Activated CD4-positive, alpha-beta T cell treated with anti-CD3 and anti-CD28 coated beads, Interleukin-2, amount 10 ng/mL, durations not matched to agents 7 days and 5 days (primary cell): ENCODE measurements around the gene DUS2. TPM values are rescaled to one million over a fixed set of nuclear protein-coding genes. Genes with fewer than 3 reads are reported as not detected.
"Not testable (repeated sequence)": the region's sequence is repeated elsewhere in the genome, so short reads cannot be mapped to it uniquely, and the experiment has no call there.

ENCODE experiments used
- CTCF ChIA-PET: fragments of 350-600 bp; sonication (Branson Sonifier 250); formaldehyde crosslinking; loops from one replicate; lab custom pipeline; 2021; ENCODE audit warnings: antibody characterized with exemption; lab: Charles Lee
- POLR2A ChIA-PET: fragments of 350-600 bp; sonication (Branson Sonifier 250); formaldehyde crosslinking; loops from one replicate; lab custom pipeline; 2021; ENCODE audit warnings: antibody characterized with exemption; lab: Charles Lee
- DNase-seq: peaks from one replicate; pipeline ENCODE4 v3.0.0-alpha.2; 2020
- H3K27ac Mint-ChIP-seq: one replicate; pipeline ENCODE4 v1.8.0; 2021; ENCODE audit warnings: mild to moderate bottlenecking, moderate library complexity, mixed read lengths
- H3K27me3 Mint-ChIP-seq: one replicate; pipeline ENCODE4 v1.8.0; 2021; ENCODE audit warnings: mixed read lengths
- H3K36me3 Mint-ChIP-seq: one replicate; pipeline ENCODE4 v1.8.0; 2021; ENCODE audit warnings: low read depth, mixed read lengths
- H3K4me1 Mint-ChIP-seq: one replicate; pipeline ENCODE4 v1.8.0; 2021; ENCODE audit warnings: mixed read lengths
- H3K4me3 Mint-ChIP-seq: one replicate; pipeline ENCODE4 v1.8.0; 2021; ENCODE audit warnings: mild to moderate bottlenecking, moderate library complexity, mixed read lengths
- H3K9me3 Mint-ChIP-seq: one replicate; pipeline ENCODE4 v1.8.0; 2021; ENCODE audit warnings: mixed read lengths
- total RNA-seq, 2 experiments: library from RNA; stranded (reverse); gene quantifications; one replicate each; pipeline ENCODE4 v1.2.3, GENCODE V29; 2021

DUS2 gene
- total RNA-seq, 2 experiments from 2014 or later = 21.5 to 23.4 TPM

DNA sequence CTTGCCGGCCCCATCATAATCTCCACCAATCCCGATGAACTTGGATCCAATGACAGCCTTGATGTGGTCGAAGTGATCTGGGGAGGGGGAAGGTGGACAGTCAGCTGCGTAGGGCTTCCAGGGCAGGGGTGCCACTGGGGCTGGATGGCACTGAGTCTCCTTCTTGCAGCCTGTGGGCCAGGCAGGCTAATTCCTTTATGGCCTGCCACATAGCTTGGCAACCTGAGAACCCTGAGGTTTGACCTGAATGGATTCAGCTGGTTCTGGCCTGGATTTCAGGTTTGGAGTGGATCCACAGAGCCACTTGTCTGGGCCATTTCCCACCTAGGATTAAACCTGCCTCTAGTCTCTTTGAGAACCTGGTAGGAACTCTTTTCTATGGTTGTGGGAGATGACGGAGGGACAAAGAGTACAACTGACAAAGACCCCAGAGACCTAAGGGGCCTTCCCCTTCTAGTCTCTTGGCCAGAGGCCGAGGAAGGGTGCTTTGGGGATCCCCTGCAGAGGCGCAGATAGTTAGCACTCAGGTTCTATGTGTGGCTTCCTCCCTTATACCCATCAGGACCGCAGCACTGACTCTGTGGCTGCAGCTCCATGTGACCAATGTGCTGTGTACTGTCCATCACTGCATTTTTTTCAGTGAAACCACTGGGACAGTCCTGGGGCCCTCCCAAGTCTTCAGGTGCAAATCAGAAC is 33.6 kb upstream of the DUS2 start:
- ChIA-PET CTCF (interaction anchor here (0.5 to 1.9 kb wide), 3 partner anchors 51 to 471 kb away, joined by 3 to 8 read pairs (median 3); no protein-coding TSS in a partner anchor), POLR2A (no interaction called here)
- Mint-ChIP-seq H3K4me1 (peaks cover 21% of the 10 kb centered on the region), H3K4me3 (no peak overlapping the region), H3K9me3 (no peaks in the 10 kb centered on the region), H3K27me3 (no peaks in the 10 kb centered on the region), H3K27ac (no peak overlapping the region), H3K36me3 (no peaks in the 10 kb centered on the region)
- DNase-seq = no peak

DNA sequence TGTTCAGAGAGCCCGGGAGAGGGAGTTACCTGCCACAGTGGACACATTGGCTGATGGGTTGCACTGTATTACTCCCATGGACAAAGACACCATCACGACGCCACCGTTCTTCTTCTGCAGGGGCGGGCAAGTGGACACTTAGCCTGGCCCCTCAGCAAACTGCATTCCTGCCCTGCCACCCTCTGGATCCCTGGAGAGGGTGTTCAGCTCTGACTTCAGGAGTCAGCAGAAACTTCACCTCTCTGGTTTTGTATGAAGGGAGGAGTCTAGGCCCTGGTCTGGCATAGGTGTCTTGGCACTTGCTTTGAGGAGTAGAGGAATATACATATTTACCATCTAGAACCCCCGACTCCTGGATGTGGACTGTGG is 33.1 kb upstream of the DUS2 start:
- POLR2A ChIA-PET = no interaction called here
- Mint-ChIP-seq H3K27me3 (no peaks in the 10 kb centered on the region), H3K27ac (peak overlapping the region; percentile 21), H3K4me3 (no peak overlapping the region), H3K36me3 (no peaks in the 10 kb centered on the region), H3K9me3 (no peaks in the 10 kb centered on the region), H3K4me1 (peaks cover 20% of the 10 kb centered on the region)
- no peak for DNase-seq
- CTCF ChIA-PET = interaction anchor here (1.9 kb wide), 1 partner anchor 51 kb away, joined by 8 read pairs; no protein-coding TSS in a partner anchor

DNA sequence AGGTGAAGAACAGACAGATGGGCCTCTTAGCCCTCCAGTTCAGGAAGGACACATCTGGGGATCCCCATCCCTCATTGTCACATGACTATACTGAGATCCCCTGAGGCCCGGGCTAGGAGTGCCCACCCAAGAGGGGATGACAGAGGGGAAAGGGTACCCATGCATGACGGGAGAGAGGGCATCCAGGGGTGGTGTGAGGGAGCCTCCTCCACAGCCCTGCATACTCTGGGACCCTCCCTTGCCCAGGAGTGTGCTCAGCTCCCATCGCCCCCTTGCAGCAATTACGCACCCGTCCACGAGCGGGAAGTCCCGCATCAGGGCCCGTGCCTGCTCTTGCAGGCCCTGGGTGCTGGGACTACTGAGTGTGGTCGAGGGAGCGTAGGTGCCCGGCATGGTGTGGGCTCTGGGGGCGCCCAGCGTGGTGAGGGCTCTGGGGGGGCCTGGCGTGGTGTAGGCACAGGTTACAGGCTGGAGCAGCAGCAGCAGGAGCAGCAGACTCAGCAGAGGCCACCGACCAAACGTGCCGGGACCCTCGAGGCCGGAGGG is 30.4 kb upstream of the DUS2 start:
- Mint-ChIP-seq H3K36me3 (peaks cover 10% of the 10 kb centered on the region), H3K27ac (peak overlapping the region; percentile 99), H3K4me1 (peaks cover 34% of the 10 kb centered on the region), H3K9me3 (peaks cover 3% of the 10 kb centered on the region), H3K4me3 (no peak overlapping the region), H3K27me3 (no peaks in the 10 kb centered on the region)
- POLR2A ChIA-PET = no interaction called here
- CTCF ChIA-PET = interaction anchor here (0.8 to 1.8 kb wide), 6 partner anchors 12 to 176 kb away, joined by 3 to 5 read pairs (median 3); partner anchors contain the start of genes DDX28, DPEP2NB and DUS2
- no peak for DNase-seq

DNA sequence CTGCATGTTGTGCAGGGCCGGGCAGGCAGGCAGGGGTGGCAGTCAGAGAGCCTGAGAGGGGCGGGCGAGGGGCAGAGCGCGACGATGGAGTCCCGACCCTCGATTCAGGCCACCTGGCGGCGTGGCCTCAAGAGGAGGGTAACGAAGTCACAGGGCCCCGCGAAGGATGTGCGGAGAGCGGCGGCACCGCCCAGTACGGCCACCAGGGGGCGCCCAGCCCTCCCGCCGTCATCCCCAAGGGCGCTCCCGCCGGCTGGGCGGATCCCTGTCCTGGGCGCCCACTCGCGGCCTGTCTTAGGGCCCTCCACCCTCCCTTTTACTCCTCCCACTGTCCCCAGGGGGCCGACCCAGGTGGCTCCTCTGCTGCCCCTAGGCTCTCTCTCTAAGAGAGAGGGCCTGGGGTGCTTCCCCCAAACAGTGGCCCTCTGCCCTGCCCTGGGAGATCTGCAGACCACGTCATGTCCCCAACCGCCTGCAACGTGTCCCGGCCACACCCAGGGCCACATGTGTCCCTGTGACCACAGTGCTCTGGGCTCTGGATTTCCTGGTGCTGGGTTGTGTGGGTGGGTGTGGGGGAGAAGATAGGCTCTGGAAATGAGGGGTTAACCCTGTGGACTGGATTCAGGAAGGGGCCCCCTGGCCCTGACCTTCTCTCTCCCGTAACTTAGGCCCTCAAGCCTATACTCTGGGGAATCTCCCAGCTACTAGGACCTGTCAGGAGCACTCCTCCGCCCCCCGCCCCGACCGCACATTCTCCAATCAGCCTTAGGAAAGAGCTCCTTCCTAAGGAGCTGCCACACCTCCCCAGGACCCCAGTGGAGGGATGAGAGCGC is 29.7 kb upstream of the DUS2 start:
- Mint-ChIP-seq H3K27ac (peak overlapping the region; percentile 99), H3K9me3 (peaks cover 3% of the 10 kb centered on the region), H3K4me1 (peaks cover 34% of the 10 kb centered on the region), H3K4me3 (peak overlapping the region; percentile 79), H3K27me3 (no peaks in the 10 kb centered on the region), H3K36me3 (peaks cover 10% of the 10 kb centered on the region)
- ChIA-PET POLR2A (no interaction called here), CTCF (interaction anchor here (0.7 to 1.3 kb wide), 7 partner anchors 8 to 177 kb away, joined by 3 to 7 read pairs (median 4); partner anchors contain the start of gene DPEP3)
- DNase-seq = peak; percentile 82

DNA sequence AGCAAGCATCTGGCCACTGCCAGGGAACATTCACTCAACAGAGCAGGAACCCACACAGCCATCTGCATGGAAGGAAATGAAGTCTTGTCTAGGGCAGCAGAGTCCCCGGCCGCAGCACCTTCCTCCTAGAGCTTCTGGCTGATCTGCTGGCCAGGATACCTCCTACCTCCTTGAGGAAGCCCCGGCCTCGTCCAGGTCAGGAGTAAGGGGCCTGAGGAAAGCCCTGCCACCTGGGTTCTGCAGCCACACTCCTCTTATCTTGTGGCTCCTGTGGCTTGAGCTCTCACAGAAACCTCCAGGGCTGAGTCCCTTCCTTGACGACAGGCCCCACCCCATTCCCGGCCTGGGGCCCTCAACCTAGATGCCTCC is 29.1 kb upstream of the DUS2 start:
- DNase-seq, POLR2A ChIA-PET, H3K9me3 Mint-ChIP-seq, H3K27me3 Mint-ChIP-seq: not testable (repeated sequence)
- Mint-ChIP-seq H3K4me3 (peak overlapping the region; percentile 79), H3K27ac (peak overlapping the region; percentile 99), H3K4me1 (peaks cover 39% of the 10 kb centered on the region), H3K36me3 (peaks cover 16% of the 10 kb centered on the region)
- CTCF ChIA-PET = interaction anchor here (0.7 to 1.3 kb wide), 7 partner anchors 9 to 178 kb away, joined by 3 to 7 read pairs (median 4); partner anchors contain the start of gene DPEP3

DNA sequence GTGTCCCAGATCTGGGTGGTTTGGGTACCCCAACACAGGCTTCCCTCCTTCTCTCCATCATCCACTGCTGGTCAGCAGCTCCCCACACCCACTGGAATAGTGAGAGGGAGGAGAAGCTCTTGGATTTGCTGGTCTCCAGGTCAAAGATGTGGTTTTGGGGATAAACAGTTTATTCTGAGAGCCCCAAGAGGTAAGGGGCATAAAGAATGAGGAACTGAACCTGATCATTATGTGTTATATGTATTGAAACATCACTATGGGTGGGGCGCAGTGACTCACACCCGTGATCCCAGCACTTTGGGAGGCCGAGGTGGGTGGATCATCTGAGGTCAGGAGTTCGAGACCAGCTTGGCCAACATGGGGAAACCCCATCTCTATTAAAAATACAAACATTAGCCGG is 27.7 kb upstream of the DUS2 start:
- peak overlapping the region; percentile 84 for H3K27ac Mint-ChIP-seq
- ChIA-PET POLR2A (no interaction called here), CTCF (interaction anchor here (0.6 to 2.2 kb wide), 4 partner anchors 27 to 336 kb away, joined by 3 to 7 read pairs (median 6); partner anchors contain the start of genes DDX28 and DUS2)
- peaks cover 21% of the 10 kb centered on the region for H3K36me3 Mint-ChIP-seq
- no peak for DNase-seq
- peaks cover 53% of the 10 kb centered on the region for H3K4me1 Mint-ChIP-seq
- no peak overlapping the region for H3K4me3 Mint-ChIP-seq
- H3K9me3 Mint-ChIP-seq = peaks cover 6% of the 10 kb centered on the region
- H3K27me3 Mint-ChIP-seq = no peaks in the 10 kb centered on the region

DNA sequence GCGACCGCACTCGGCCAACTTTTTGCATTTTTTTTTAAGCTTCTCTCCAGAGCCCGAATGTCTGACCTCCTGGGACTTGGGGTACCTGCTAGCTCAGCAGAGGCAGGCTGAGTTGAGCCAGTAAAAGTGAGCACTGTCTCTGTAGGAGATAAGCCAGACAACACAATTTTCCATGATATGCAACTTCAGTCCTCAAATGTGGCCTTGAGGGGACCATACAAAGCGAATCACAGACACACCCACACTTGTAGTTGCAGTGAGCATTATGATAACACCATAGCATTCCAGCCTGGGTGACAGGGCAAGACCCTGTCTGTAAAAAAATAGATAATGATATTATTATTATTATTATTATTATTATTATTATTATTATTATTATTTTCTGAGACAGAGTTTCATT is 26.4 kb upstream of the DUS2 start:
- Mint-ChIP-seq H3K4me3 (no peak overlapping the region), H3K9me3 (peaks cover 6% of the 10 kb centered on the region), H3K36me3 (peaks cover 21% of the 10 kb centered on the region), H3K27ac (peak overlapping the region; percentile 19), H3K27me3 (no peaks in the 10 kb centered on the region), H3K4me1 (peaks cover 61% of the 10 kb centered on the region)
- CTCF ChIA-PET = interaction anchor here (1.5 to 2.2 kb wide), 2 partner anchors 27 to 77 kb away, joined by 4 to 5 read pairs; partner anchors contain the start of genes DDX28 and DUS2
- DNase-seq = no peak
- POLR2A ChIA-PET = no interaction called here

DNA sequence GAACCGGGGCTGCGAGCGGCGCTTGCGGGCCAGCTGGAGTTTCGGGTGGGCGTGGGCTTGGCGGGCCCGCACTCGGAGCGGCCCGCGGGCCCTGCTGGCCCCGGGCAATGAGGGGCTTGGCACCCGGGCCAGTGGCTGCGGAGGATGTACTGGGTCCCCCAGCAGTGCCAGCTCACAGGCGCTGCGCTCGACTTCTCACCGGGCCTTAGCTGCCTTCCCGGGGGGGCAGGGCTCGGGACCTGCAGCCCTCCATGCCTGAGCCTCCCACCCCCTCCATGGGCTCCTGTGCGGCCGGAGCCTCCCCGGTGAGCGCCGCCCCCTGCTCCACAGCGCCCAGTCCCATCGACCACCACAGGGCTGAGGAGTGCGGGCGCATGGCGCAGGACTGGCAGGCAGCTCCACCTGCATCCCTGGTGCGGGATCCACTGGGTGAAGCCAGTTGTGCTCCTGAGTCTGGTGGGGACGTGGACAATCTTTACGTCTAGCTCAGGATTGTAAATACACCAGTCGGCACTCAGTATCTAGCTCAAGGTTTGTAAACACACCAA is 24.8 kb upstream of the DUS2 start:
- CTCF ChIA-PET = interaction anchor here (0.7 to 2.9 kb wide), 10 partner anchors 12 to 57 kb away, joined by 3 to 12 read pairs (median 4); partner anchors contain the start of genes DDX28, DPEP2NB and DUS2
- H3K4me3 Mint-ChIP-seq, DNase-seq, POLR2A ChIA-PET, H3K27me3 Mint-ChIP-seq, H3K9me3 Mint-ChIP-seq: not testable (repeated sequence)
- peak overlapping the region; percentile 93 for H3K27ac Mint-ChIP-seq
- peaks cover 21% of the 10 kb centered on the region for H3K36me3 Mint-ChIP-seq
- H3K4me1 Mint-ChIP-seq = peaks cover 54% of the 10 kb centered on the region

DNA sequence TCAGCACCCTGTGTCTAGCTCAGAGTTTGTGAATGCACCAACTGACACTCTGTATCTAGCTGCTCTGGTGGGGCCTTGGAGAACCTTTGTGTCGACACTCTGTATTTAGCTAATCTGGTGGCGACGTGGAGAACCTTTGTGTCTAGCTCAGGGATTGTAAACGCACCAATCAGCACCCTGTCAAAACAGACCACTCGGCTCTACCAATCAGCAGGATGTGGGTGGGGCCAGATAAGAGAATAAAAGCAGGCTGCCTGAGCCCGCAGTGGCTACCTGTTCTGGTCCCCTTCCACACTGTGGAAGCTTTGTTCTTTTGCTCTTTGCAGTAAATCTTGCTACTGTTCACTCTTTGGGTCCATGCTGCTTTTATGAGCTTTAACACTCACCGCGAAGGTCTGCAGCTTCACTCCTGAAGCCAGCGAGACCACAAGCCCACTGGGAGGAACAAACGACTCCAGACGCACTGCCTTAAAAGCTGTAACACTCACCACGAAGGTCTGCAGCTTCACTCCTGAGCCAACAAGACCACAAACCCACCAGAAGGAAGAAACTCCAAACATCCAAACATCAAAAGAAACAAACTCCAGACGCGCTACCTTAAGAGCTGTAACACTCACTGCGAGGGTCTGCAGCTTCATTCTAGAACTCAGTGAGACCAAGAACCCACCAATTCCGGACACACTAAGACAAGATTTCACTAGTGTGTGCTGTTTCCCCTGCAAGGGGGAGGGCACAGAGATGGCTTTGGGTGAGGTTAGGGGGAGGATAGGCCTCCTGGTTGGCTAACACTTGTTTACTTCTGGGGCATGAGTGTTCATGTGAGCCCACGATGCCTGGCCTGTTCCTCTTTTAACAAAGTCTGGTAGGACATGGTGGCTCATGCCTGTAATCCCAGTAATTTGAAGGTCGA is 24.1 kb upstream of the DUS2 start, which contains the start of gene DPEP2:
Gene DPEP2, minus strand, starts transcription at position 706 of the 910 bp plus-strand sequence. CDS start 6,272 bp downstream, outside the sequence.
- H3K4me1 Mint-ChIP-seq = peaks cover 47% of the 10 kb centered on the region
- CTCF ChIA-PET = interaction anchor here (0.6 to 2.9 kb wide), 12 partner anchors 9 to 182 kb away, joined by 3 to 12 read pairs (median 4); partner anchors contain the start of genes DDX28, DPEP2NB and DUS2

DNA sequence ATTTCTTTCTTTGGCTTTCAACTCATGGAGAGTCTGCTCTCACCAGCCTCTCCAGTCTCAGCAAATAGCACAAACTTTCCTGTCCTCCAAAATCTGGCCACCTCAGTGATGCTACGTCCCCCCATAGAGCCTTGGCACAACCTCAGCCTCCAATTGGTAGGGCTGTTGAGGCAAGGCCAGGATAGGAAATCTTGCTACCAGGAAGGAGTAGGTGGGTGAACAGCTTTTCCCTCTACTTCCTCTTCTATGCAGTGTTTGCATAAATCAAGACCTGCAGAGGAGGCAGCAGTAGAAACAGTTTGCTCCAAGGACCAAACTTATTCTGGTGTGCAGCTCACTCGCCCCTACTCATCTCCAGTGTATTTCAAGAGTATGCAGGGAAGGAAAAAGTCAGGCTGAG is 23.1 kb upstream of the DUS2 start:
- CTCF ChIA-PET = interaction anchor here (0.5 to 2.9 kb wide), 5 partner anchors 9 to 40 kb away, joined by 3 to 12 read pairs (median 3); no protein-coding TSS in a partner anchor
- DNase-seq = no peak
- no peaks in the 10 kb centered on the region for H3K27me3 Mint-ChIP-seq
- H3K9me3 Mint-ChIP-seq = peaks cover 6% of the 10 kb centered on the region
- peaks cover 21% of the 10 kb centered on the region for H3K36me3 Mint-ChIP-seq
- H3K27ac Mint-ChIP-seq = peak overlapping the region; percentile 93
- peaks cover 46% of the 10 kb centered on the region for H3K4me1 Mint-ChIP-seq
- POLR2A ChIA-PET = interaction anchor here (0.6 kb wide), 1 partner anchor 1063 kb away, joined by 5 read pairs; no protein-coding TSS in a partner anchor
- peak overlapping the region; percentile 72 for H3K4me3 Mint-ChIP-seq

More for the DNA sequence above, 24.1 kb upstream of the DUS2 start, which contains the start of gene DPEP2:
- Mint-ChIP-seq H3K27ac (peak within 1 kb of the TSS; percentile 93), H3K36me3 (peaks cover 21% of the 10 kb centered on the region), H3K4me3 (peak within 1 kb of the TSS; percentile 72)
- POLR2A ChIA-PET = interaction anchor here (0.6 kb wide), 1 partner anchor 77 kb away, joined by 4 read pairs; no protein-coding TSS in a partner anchor
- DNase-seq = peak; percentile 63
- not testable (repeated sequence) for H3K27me3 Mint-ChIP-seq, H3K9me3 Mint-ChIP-seq

DNA sequence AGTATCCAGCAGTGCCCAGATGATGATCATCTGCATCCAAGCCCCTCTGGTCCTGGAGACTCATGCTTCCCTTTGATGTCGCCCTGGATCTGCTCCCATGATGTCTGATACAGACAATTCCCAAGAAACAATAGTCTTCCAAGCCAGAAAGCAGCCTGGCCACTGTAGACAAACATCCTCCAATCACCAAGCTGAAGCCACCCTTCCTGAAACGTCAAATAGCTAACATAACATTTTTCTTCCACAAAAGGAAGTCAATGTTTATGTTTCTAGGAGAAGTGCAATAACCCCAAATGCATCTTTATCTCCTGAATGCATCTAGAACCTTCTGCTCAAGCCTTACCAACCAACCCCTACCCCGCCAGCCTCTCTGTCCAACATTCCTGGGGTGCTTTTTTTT is 22.6 kb upstream of the DUS2 start:
- peak overlapping the region; percentile 72 for H3K4me3 Mint-ChIP-seq
- POLR2A ChIA-PET = interaction anchor here (0.6 kb wide), 1 partner anchor 1063 kb away, joined by 5 read pairs; no protein-coding TSS in a partner anchor
- DNase-seq = no peak
- H3K9me3 Mint-ChIP-seq = peaks cover 6% of the 10 kb centered on the region
- no peaks in the 10 kb centered on the region for H3K27me3 Mint-ChIP-seq
- CTCF ChIA-PET = interaction anchor here (0.7 to 2.9 kb wide), 4 partner anchors 8 to 40 kb away, joined by 3 to 12 read pairs (median 3); no protein-coding TSS in a partner anchor
- H3K27ac Mint-ChIP-seq = peak overlapping the region; percentile 93
- peaks cover 17% of the 10 kb centered on the region for H3K36me3 Mint-ChIP-seq
- peaks cover 43% of the 10 kb centered on the region for H3K4me1 Mint-ChIP-seq
